HCT116 (cell line): ENCODE data around the gene DBN1. TPM values are rescaled to one million over a fixed set of nuclear protein-coding genes. Genes with fewer than 3 reads are reported as not detected.

ENCODE experiments used
- ATAC-seq: fragments of 200-7000 bp; cut with Tn5 transposase; 2 replicates; pipeline ENCODE4 v1.9.1; 2020; ENCODE audit warnings: mild to moderate bottlenecking, moderate library complexity
- BruUV-seq: library from RNA; stranded (reverse); fragments of 400-500 nt; replicated peaks from 2 replicates; lab custom pipeline; 2021; lab: Mats Ljungman, UMichigan
- CTCF ChIA-PET: fragments of 300-600 bp; sonication (Branson Sonifier 250); formaldehyde crosslinking; loops from one replicate; lab custom pipeline; 2021; ENCODE audit warnings: antibody characterized with exemption; lab: Charles Lee
- POLR2A ChIA-PET: fragments of 300-600, 350-600 bp; sonication (Branson Sonifier 250); formaldehyde crosslinking; loops from one replicate; lab custom pipeline; 2021; ENCODE audit warnings: antibody characterized with exemption; lab: Charles Lee
- RAD21 ChIA-PET, 2 experiments: fragments of 300-600 bp; sonication (Branson Sonifier 250); formaldehyde crosslinking; loops; one replicate each; lab custom pipeline; 2023; ENCODE audit warnings: low total read pairs in 2 of 2; ENCODE audit not compliant: uncharacterized antibody in 2 of 2, unreplicated experiment in 2 of 2, low non-redundant PET in 1 of 2; lab: Charles Lee
- DNase-seq: peaks from one replicate; pipeline ENCODE4 v3.0.0-alpha.2; 2010; ENCODE audit warnings: low read depth, low spot score
- H2AFZ ChIP-seq: fragments of 200-600 bp; shearing (Covaris generic), sonication (generic); 2 replicates; pipeline ENCODE4 v1.6.1; 2017; ENCODE audit warnings: low read depth, mixed run types, mixed read lengths, antibody characterized with exemption, low read length; ENCODE audit not compliant: poor library complexity, severe bottlenecking
- H3K27ac ChIP-seq: 2 replicates; pipeline ENCODE4 v1.5.1; 2012; ENCODE audit warnings: low read depth, low read length
- H3K27me3 ChIP-seq: fragments of 200-600 bp; sonication (generic); 2 replicates; pipeline ENCODE4 v1.6.1; 2016; ENCODE audit warnings: mixed run types, low read length, mixed read lengths; ENCODE audit not compliant: insufficient read depth
- H3K36me3 ChIP-seq, 2 experiments: fragments of 200-500 bp in 1 of 2; fragments of 200-600 bp in 1 of 2; sonication (Bioruptor generic) in 1 of 2; sonication (generic) in 1 of 2; 2 replicates each; pipeline versions ENCODE4 v1.5.1 to v1.6.1; 2014 to 2016; ENCODE audit warnings: low read length in 2 of 2, inconsistent platforms in 1 of 2, mixed read lengths in 1 of 2, mixed run types in 1 of 2; ENCODE audit not compliant: insufficient read depth in 2 of 2, control insufficient read depth in 1 of 2
- H3K4me1 ChIP-seq, 2 experiments: fragments of 200-600 bp in 1 of 2; sonication (generic) in 1 of 2; 2 replicates each; pipeline versions ENCODE4 v1.5.1 to v1.6.1; 2012 to 2017; ENCODE audit warnings: low read length in 2 of 2, inconsistent platforms in 1 of 2, mild to moderate bottlenecking in 1 of 2, mixed read lengths in 1 of 2, mixed run types in 1 of 2, moderate library complexity in 1 of 2; ENCODE audit not compliant: insufficient read depth in 2 of 2, control insufficient read depth in 1 of 2
- H3K4me2 ChIP-seq: fragments of 200-600 bp; sonication (generic); 2 replicates; pipeline ENCODE4 v1.6.1; 2017; ENCODE audit warnings: mixed run types, low read length, mixed read lengths
- H3K4me3 ChIP-seq, 2 experiments: fragments of 200-600 bp in 1 of 2; sonication (generic) in 1 of 2; replicated peaks in 1 of 2; 2 replicates each; pipeline ENCODE4 v1.5.1; 2011 to 2016; ENCODE audit warnings: low read length in 2 of 2, control low read depth in 1 of 2, low read depth in 1 of 2, mild to moderate bottlenecking in 1 of 2, mixed read lengths in 1 of 2, mixed run types in 1 of 2
- H3K79me2 ChIP-seq: fragments of 200-600 bp; sonication (generic); 2 replicates; pipeline ENCODE4 v1.6.1; 2017; ENCODE audit warnings: mild to moderate bottlenecking, mixed run types, low read length, moderate library complexity, mixed read lengths; ENCODE audit not compliant: insufficient read depth
- H3K9ac ChIP-seq: fragments of 200-600 bp; sonication (generic); 2 replicates; pipeline ENCODE4 v1.6.1; 2016; ENCODE audit warnings: low read length, mixed read lengths
- H3K9me2 ChIP-seq: fragments of 200-600 bp; sonication (generic), shearing (Covaris generic); 2 replicates; pipeline ENCODE4 v1.6.1; 2017; ENCODE audit warnings: mixed run types, mild to moderate bottlenecking, moderate library complexity; ENCODE audit not compliant: insufficient read depth
- H3K9me3 ChIP-seq, 2 experiments: fragments of 200-500 bp in 1 of 2; fragments of 200-600 bp in 1 of 2; sonication (Bioruptor generic) in 1 of 2; sonication (generic) in 1 of 2; 2 replicates each; pipeline ENCODE4 v1.6.1; 2014 to 2017; ENCODE audit warnings: low read length in 2 of 2, mixed read lengths in 2 of 2, inconsistent platforms in 1 of 2, low read depth in 1 of 2, mild to moderate bottlenecking in 1 of 2, mixed run types in 1 of 2, moderate library complexity in 1 of 2; ENCODE audit not compliant: control insufficient read depth in 1 of 2, insufficient read depth in 1 of 2
- H4K20me1 ChIP-seq: fragments of 200-600 bp; sonication (generic), shearing (Covaris generic); 2 replicates; pipeline ENCODE4 v1.6.1; 2017; ENCODE audit warnings: mixed run types, mild to moderate bottlenecking, moderate library complexity; ENCODE audit not compliant: insufficient read depth
- CBX3 ChIP-seq: IDR thresholded peaks from 2 replicates; pipeline ENCODE4 v1.6.1; 2012; ENCODE audit warnings: low read depth
- ELF1 ChIP-seq: IDR thresholded peaks from 2 replicates; pipeline ENCODE4 v1.6.1; 2012; ENCODE audit warnings: low read depth, borderline replicate concordance
- EZH2 ChIP-seq: fragments of 200-600 bp; sonication (generic); IDR thresholded peaks from 2 replicates; pipeline ENCODE4 v1.6.1; 2017; ENCODE audit warnings: antibody characterized with exemption, mixed run types
- FOSL1 ChIP-seq: IDR thresholded peaks from 2 replicates; pipeline ENCODE4 v1.6.1; 2012; ENCODE audit warnings: low read depth
- JUND ChIP-seq: IDR thresholded peaks from 2 replicates; pipeline ENCODE4 v1.6.1; 2012
- POLR2AphosphoS5 ChIP-seq: IDR thresholded peaks from 2 replicates; pipeline ENCODE4 v1.6.1; 2011; ENCODE audit warnings: mild to moderate bottlenecking, low read depth, low read length, moderate library complexity
- RAD21 ChIP-seq: IDR thresholded peaks from 2 replicates; pipeline ENCODE4 v1.6.1; 2012; ENCODE audit warnings: low read depth, mild to moderate bottlenecking
- SIN3A ChIP-seq: IDR thresholded peaks from 2 replicates; pipeline ENCODE4 v1.6.1; 2012; ENCODE audit warnings: low read depth
- SRF ChIP-seq: IDR thresholded peaks from 2 replicates; pipeline ENCODE4 v1.6.1; 2012; ENCODE audit warnings: low read depth
- ZBTB33 ChIP-seq: IDR thresholded peaks from 2 replicates; pipeline ENCODE4 v1.6.1; 2011; ENCODE audit warnings: mild to moderate bottlenecking, low read length, moderate library complexity; ENCODE audit not compliant: insufficient replicate concordance; ENCODE audit errors: extremely low read depth
- ZFX ChIP-seq: fragments of 450-650 bp; IDR thresholded peaks from 2 replicates; pipeline ENCODE4 v1.6.1; 2017
- intact Hi-C: fragments of 100-400 bp; cut with micrococcal nuclease; formaldehyde crosslinking; loops from 2 replicates; pipeline ENCODE4 v1.10.0; 2022
- total RNA-seq: library from RNA; stranded (reverse); gene quantifications from one replicate; pipeline ENCODE4 v1.2.1, GENCODE V29; 2021; ENCODE audit not compliant: unreplicated experiment
- TF ChIP-seq, protein P1 (sequence below), 3 experiments: fragments of 200-600 bp in 1 of 3; sonication (generic) in 1 of 3; IDR thresholded peaks in 2 of 3; conservative IDR thresholded peaks in 1 of 3; 2 replicates each; pipeline ENCODE4 v1.5.1; 2012 to 2017; ENCODE audit warnings: low read depth in 2 of 3, low read length in 2 of 3, antibody characterized with exemption in 1 of 3, borderline replicate concordance in 1 of 3, control low read depth in 1 of 3, mild to moderate bottlenecking in 1 of 3, mixed read lengths in 1 of 3, mixed run types in 1 of 3, moderate library complexity in 1 of 3; ENCODE audit not compliant: insufficient read depth in 1 of 3

Gene DBN1
- total RNA-seq, 1 experiment from 2014 or later = 144 TPM

DNA sequence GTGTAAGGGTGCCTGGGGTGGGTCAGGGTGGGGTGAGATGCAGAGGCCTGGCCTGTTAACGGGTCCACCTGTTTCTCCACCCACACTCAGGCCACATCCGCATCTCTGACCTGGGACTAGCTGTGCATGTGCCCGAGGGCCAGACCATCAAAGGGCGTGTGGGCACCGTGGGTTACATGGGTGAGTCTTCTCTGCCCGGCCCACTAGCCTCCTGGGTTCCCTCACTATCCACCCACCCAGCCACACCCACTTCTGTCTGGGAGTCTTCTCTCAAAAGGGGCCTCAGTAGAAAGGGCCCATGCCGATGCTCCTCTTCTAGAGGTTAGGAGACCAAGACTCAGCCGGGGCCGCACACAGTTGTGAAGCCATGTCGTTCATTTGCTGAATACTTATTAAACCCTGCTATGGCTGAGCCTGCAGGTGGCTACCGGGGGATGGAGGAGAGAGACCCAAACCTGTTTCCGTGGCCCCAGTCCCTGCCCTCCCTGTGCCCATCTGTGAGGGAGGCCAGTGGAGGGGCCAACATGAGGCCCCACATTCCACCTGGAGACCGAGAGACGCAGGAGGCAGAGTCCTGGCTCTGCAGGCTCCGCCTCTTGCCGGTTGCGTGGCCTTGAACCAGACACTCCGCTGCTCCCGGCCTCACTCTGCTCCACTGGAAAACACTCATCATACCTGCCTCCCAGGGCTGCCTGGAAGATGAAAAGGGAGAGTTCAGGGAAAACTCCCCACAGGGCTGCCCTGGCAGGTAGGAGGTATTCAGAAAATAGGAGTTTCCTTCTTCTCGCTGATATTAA lies 38.3 kb downstream of the DBN1 start:
- intact Hi-C loops = no loop called here
- ChIA-PET CTCF (no interaction called here), RAD21 (no interaction called here), POLR2A (no interaction called here)
- no peaks in the 10 kb centered on the region for H3K9me3 ChIP-seq
- no peak overlapping the region for H3K9ac ChIP-seq
- TF ChIP-seq, protein P1, sequence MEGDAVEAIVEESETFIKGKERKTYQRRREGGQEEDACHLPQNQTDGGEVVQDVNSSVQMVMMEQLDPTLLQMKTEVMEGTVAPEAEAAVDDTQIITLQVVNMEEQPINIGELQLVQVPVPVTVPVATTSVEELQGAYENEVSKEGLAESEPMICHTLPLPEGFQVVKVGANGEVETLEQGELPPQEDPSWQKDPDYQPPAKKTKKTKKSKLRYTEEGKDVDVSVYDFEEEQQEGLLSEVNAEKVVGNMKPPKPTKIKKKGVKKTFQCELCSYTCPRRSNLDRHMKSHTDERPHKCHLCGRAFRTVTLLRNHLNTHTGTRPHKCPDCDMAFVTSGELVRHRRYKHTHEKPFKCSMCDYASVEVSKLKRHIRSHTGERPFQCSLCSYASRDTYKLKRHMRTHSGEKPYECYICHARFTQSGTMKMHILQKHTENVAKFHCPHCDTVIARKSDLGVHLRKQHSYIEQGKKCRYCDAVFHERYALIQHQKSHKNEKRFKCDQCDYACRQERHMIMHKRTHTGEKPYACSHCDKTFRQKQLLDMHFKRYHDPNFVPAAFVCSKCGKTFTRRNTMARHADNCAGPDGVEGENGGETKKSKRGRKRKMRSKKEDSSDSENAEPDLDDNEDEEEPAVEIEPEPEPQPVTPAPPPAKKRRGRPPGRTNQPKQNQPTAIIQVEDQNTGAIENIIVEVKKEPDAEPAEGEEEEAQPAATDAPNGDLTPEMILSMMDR (IDR thresholded peaks at IDR 0.05 in 2 of 3, conservative IDR thresholded peaks at IDR 0.05 in 1 of 3; ENCODE audit: borderline replicate concordance in 1 of 3, insufficient read depth in 1 of 3, low read depth in 2 of 3, low read length in 2 of 3) = no peak
- TF ChIP-seq SRF (no peak), ZBTB33 (no peak), ZFX (no peak), RAD21 (no peak), FOSL1 (no peak), POLR2AphosphoS5 (no peak), EZH2 (no peak), ELF1 (no peak), SIN3A (no peak), JUND (no peak), CBX3 (no peak)
- no peak overlapping the region for H3K27ac ChIP-seq
- no peak overlapping the region for H2AFZ ChIP-seq
- peaks cover 0 to 8% of the 10 kb centered on the region in 2 experiments; a peak in 2 of 4 replicates for H3K4me1 ChIP-seq
- no peak overlapping the region for H3K4me2 ChIP-seq
- DNase-seq (no peak), ATAC-seq (no peak)
- no peak overlapping the region for H3K4me3 ChIP-seq
- H4K20me1 ChIP-seq = no peaks in the 10 kb centered on the region
- H3K9me2 ChIP-seq = no peaks in the 10 kb centered on the region
- no TSS peak for BruUV-seq
- H3K27me3 ChIP-seq = no peaks in the 10 kb centered on the region
- H3K36me3 ChIP-seq = peaks cover 25 to 48% of the 10 kb centered on the region in 2 experiments; a peak in 3 of 4 replicates
- peaks cover 4% of the 10 kb centered on the region; the same call in 1 of the 2 replicates for H3K79me2 ChIP-seq
